Stimulated activated CD4-positive, alpha-beta T cell treated with anti-CD3 and anti-CD28 coated beads, Interleukin-4, amount 100 ng/mL, for 1 hour (primary cell): ENCODE measurements around the gene DIP2C.
"Not testable (repeated sequence)": the region's sequence is repeated elsewhere in the genome, so short reads cannot be mapped to it uniquely, and the experiment has no call there.

Experiments used
- DNase-seq: peaks from one replicate; pipeline ENCODE4 v3.0.0-alpha.2; 2020

DIP2C gene

GRCh38 chr10:396535-397220 is 292.8 kb downstream of the DIP2C start:
- no peak for DNase-seq

GRCh38 chr10:396107-396506 is 293.4 kb downstream of the DIP2C start:
- no peak for DNase-seq

- DNase-seq = no peak
Observed at GRCh38 chr10:395665-396064, 293.8 kb downstream of the DIP2C start.

GRCh38 chr10:394439-395101 is 294.9 kb downstream of the DIP2C start:
- DNase-seq = not testable (repeated sequence)

GRCh38 chr10:393787-394438 is 295.6 kb downstream of the DIP2C start:
- DNase-seq = no peak

- DNase-seq = no peak
Observed at GRCh38 chr10:393106-393745, 296.2 kb downstream of the DIP2C start.

- DNase-seq = no peak
Observed at GRCh38 chr10:392705-393037, 296.8 kb downstream of the DIP2C start.

GRCh38 chr10:391847-392704 is 297.4 kb downstream of the DIP2C start:
- DNase-seq = no peak

- DNase-seq = no peak
Observed at GRCh38 chr10:391305-391704, 298.2 kb downstream of the DIP2C start.

GRCh38 chr10:390449-391100 is 298.9 kb downstream of the DIP2C start:
- DNase-seq = no peak

GRCh38 chr10:389836-390448 is 299.5 kb downstream of the DIP2C start:
- DNase-seq = no peak

GRCh38 chr10:389261-389790 is 300.1 kb downstream of the DIP2C start:
- no peak for DNase-seq

- no peak for DNase-seq
Observed at GRCh38 chr10:388661-389045, 300.8 kb downstream of the DIP2C start.

- no peak for DNase-seq
Observed at GRCh38 chr10:387909-388660, 301.4 kb downstream of the DIP2C start.

- DNase-seq = no peak
Observed at GRCh38 chr10:387593-387891, 301.9 kb downstream of the DIP2C start.

GRCh38 chr10:386771-387592 is 302.5 kb downstream of the DIP2C start:
- DNase-seq = no peak

GRCh38 chr10:385571-386300 is 303.7 kb downstream of the DIP2C start:
- DNase-seq = no peak

GRCh38 chr10:384538-385305 is 304.7 kb downstream of the DIP2C start:
- DNase-seq = no peak

- no peak for DNase-seq
Observed at GRCh38 chr10:383519-383918, 305.9 kb downstream of the DIP2C start.
